Osteocyte (in vitro differentiated cells): ENCODE results near the gene SLC44A1. TPM values are rescaled to one million over a fixed set of nuclear protein-coding genes. Genes with fewer than 3 reads are reported as not detected.

Source experiments
- DNase-seq: peaks from one replicate; pipeline ENCODE4 v3.0.0; 2021; ENCODE audit warnings: mixed read lengths; ENCODE audit not compliant: unreplicated experiment; ENCODE audit errors: extremely low spot score
- H3K27ac Mint-ChIP-seq: one replicate; pipeline ENCODE4 v1.8.0; 2021; ENCODE audit warnings: mild to moderate bottlenecking, mixed read lengths; ENCODE audit not compliant: unreplicated experiment
- H3K27me3 Mint-ChIP-seq: one replicate; pipeline ENCODE4 v1.8.0; 2021; ENCODE audit warnings: mixed read lengths; ENCODE audit not compliant: unreplicated experiment
- H3K36me3 Mint-ChIP-seq: one replicate; pipeline ENCODE4 v1.8.0; 2021; ENCODE audit warnings: mixed read lengths; ENCODE audit not compliant: unreplicated experiment
- H3K4me1 Mint-ChIP-seq: one replicate; pipeline ENCODE4 v1.8.0; 2021; ENCODE audit warnings: mixed read lengths; ENCODE audit not compliant: unreplicated experiment
- H3K4me3 Mint-ChIP-seq: one replicate; pipeline ENCODE4 v1.8.0; 2021; ENCODE audit warnings: mild to moderate bottlenecking, moderate library complexity, mixed read lengths; ENCODE audit not compliant: unreplicated experiment
- H3K9me3 Mint-ChIP-seq: one replicate; pipeline ENCODE4 v1.8.0; 2021; ENCODE audit warnings: mixed read lengths; ENCODE audit not compliant: unreplicated experiment
- total RNA-seq: library from RNA; stranded (reverse); gene quantifications from 2 replicates; pipeline ENCODE4 v1.2.1, GENCODE V29; 2021
- TF ChIP-seq, protein P1 (sequence below): fragments of 200-600 bp; sonication (generic); IDR thresholded peaks from 2 replicates; pipeline ENCODE4 v1.5.0; 2021; ENCODE audit warnings: antibody characterized with exemption, mild to moderate bottlenecking, moderate library complexity

SLC44A1 gene
- total RNA-seq, 1 donor from 2014 or later: 30.2 TPM

DNA sequence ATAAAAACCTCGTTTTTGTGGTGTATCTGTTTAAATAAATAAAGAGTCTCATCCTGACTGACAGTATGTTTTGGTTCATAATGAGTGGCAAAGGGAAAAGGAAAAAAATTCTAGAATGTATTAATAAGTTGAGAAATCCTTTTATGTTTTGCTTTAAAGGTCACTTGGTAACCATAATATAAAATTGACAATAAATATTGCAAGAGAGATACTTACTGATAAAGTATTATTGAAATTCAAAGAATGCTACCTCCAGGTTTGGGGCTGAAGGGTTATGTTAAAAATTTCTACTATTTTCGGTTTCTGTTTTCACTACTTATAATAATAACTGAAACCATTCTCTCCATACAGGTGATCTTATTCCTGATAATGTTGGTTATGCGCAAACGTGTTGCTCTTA is 118.0 kb downstream of the SLC44A1 start:
- DNase-seq: no peak
- H3K4me3 Mint-ChIP-seq: no peak overlapping the region
- TF ChIP-seq, protein P1, sequence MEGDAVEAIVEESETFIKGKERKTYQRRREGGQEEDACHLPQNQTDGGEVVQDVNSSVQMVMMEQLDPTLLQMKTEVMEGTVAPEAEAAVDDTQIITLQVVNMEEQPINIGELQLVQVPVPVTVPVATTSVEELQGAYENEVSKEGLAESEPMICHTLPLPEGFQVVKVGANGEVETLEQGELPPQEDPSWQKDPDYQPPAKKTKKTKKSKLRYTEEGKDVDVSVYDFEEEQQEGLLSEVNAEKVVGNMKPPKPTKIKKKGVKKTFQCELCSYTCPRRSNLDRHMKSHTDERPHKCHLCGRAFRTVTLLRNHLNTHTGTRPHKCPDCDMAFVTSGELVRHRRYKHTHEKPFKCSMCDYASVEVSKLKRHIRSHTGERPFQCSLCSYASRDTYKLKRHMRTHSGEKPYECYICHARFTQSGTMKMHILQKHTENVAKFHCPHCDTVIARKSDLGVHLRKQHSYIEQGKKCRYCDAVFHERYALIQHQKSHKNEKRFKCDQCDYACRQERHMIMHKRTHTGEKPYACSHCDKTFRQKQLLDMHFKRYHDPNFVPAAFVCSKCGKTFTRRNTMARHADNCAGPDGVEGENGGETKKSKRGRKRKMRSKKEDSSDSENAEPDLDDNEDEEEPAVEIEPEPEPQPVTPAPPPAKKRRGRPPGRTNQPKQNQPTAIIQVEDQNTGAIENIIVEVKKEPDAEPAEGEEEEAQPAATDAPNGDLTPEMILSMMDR: no peak
- no peaks in the 10 kb centered on the region for H3K27me3 Mint-ChIP-seq
- no peaks in the 10 kb centered on the region for H3K4me1 Mint-ChIP-seq
- no peaks in the 10 kb centered on the region for H3K9me3 Mint-ChIP-seq
- H3K27ac Mint-ChIP-seq: no peak overlapping the region
- peaks cover 32% of the 10 kb centered on the region for H3K36me3 Mint-ChIP-seq

DNA sequence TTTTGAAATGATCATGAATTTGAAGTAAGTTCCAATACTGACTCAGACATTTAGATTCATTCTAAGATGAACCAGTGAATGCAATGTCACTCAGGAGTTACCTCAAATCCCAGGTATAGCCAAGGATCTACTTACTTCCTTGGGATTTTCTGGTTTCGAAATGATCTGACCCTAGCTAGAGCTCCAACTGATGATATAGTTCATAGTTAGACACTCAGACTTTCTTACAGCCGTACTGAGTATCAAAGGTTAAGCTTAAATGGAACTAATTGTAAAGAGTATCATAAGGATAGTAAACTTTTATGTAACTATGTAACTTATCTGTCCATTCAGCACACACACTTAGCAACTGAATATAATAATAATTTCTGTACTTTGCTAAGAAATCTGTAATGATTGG is 119.4 kb downstream of the SLC44A1 start:
- no peak for DNase-seq
- Mint-ChIP-seq H3K4me3 (no peak overlapping the region), H3K36me3 (peaks cover 32% of the 10 kb centered on the region), H3K27me3 (no peaks in the 10 kb centered on the region), H3K9me3 (no peaks in the 10 kb centered on the region), H3K27ac (no peak overlapping the region), H3K4me1 (no peaks in the 10 kb centered on the region)
- TF ChIP-seq, protein P1: no peak

DNA sequence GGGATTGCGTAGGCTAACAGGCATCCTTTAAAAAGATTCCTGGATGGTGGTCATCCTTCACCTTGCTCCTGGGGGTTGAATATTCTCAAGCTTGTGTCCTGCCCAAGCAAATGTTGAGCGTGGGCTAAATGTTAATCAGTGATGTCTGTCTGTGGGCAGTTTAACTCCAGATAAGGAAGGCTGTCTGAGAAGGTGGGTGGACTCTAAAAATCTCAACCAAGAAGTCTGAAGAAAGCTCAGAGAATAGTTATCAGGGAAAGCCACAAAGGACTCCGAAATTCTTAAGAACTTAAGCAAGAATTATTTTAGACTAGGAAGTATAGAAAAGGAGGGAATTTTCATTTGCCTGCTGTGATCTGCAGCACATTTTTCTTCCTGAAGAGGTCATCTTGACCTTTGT is 125.5 kb downstream of the SLC44A1 start:
- no peak for DNase-seq
- TF ChIP-seq, protein P1: no peak
- H3K9me3 Mint-ChIP-seq: no peaks in the 10 kb centered on the region
- H3K27me3 Mint-ChIP-seq: no peaks in the 10 kb centered on the region
- peaks cover 13% of the 10 kb centered on the region for H3K36me3 Mint-ChIP-seq
- no peaks in the 10 kb centered on the region for H3K4me1 Mint-ChIP-seq
- H3K27ac Mint-ChIP-seq: no peak overlapping the region
- no peak overlapping the region for H3K4me3 Mint-ChIP-seq

DNA sequence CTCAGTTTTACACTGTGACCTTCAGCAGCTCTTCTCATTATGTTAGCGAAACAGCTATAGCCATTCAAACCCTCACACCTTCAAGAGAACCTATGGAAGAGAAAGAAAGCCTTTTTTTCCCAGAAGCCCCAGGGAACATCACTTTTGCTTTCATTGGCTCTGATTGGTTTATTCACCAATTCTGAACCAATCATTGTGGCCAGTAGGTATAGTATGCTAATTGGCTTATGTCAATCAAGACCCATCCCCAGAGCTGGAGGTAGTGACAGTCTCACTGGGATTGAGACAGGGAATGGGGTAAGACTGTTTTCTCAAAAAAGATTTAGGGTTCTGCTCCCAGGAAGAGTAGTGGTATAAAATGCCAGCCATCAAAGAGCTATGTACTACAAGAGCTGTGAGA is 129.3 kb downstream of the SLC44A1 start:
- H3K36me3 Mint-ChIP-seq: peaks cover 10% of the 10 kb centered on the region
- H3K4me1 Mint-ChIP-seq: no peaks in the 10 kb centered on the region
- DNase-seq: no peak
- no peak overlapping the region for H3K4me3 Mint-ChIP-seq
- no peak overlapping the region for H3K27ac Mint-ChIP-seq
- no peaks in the 10 kb centered on the region for H3K9me3 Mint-ChIP-seq
- no peaks in the 10 kb centered on the region for H3K27me3 Mint-ChIP-seq
- TF ChIP-seq, protein P1: no peak

DNA sequence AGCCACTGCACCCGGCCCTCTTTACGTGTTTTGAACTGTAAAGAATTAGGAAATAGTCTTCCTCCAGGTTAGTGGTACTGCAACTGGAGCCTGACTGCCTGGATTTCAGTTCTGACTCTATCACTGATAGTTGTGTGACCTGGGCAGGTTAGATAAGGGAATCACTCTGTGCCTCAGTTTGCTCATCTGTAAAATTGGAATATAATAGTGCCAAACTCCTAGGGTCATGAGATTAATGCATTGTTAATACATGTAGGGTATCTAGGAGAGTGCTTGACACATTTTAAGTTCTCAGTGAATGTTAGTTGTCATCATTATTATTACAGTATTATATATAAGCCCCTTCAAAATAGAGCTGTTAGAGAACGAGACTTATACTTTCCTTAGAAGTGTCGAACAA is 130.9 kb downstream of the SLC44A1 start:
- H3K36me3 Mint-ChIP-seq: peaks cover 10% of the 10 kb centered on the region
- H3K4me1 Mint-ChIP-seq: no peaks in the 10 kb centered on the region
- no peak overlapping the region for H3K4me3 Mint-ChIP-seq
- TF ChIP-seq, protein P1: no peak
- no peak overlapping the region for H3K27ac Mint-ChIP-seq
- H3K27me3 Mint-ChIP-seq: no peaks in the 10 kb centered on the region
- no peaks in the 10 kb centered on the region for H3K9me3 Mint-ChIP-seq
- DNase-seq: no peak
